SH-SY5Y (cell line): ENCODE data around the gene WIF1.

Source experiments
- GATA2 ChIP-seq: IDR thresholded peaks from 2 replicates; pipeline ENCODE4 v1.6.1; 2011; ENCODE audit warnings: mild to moderate bottlenecking, low read depth, low read length
- GATA3 ChIP-seq: IDR thresholded peaks from 2 replicates; pipeline ENCODE4 v1.6.1; 2011; ENCODE audit warnings: low read depth, mild to moderate bottlenecking, low read length, moderate library complexity

DNA sequence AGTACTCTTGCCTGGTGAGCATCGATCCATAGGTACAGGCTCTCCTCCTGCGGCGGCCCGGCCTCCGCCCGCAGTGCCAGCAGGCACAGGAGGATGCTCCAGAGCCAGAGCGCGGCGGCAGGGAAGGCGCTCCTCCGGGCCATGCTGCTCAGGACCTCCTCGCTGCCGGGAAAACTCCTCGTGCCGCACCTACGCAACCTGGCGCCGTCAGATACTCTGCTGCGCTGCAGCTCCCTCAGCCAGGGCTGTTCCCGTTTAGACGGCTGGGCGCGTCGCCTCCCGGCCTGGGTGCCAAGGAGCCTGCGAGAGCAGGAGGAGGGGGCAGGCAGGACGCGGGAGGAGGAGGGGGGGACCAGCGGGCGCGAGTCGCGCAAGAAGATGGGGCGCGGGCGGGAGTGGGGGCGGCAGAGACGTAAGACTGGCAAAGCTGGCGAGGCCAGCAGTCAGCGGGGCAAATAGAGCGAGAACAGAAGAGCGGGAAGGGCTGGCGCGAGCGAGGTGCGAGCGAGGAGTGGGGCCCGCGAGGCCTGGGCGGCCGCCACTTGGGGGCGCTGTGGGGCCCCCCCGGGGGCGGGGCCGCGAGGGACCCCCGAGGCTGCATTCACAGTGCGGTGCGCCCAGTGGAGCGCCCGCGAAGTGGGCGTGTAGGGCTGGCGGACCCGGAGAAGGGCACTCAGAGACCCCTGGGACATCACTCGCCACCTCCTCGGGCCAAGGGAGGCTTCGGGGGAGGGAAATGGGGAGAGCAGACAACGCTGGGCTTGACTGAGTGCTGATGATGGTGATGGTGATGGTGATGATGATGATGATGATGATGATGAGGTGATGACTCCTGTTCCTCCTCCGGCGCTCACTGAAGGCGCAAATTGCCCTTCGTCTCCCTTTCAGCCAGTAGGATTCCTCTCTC is at the start of gene WIF1:
- TF ChIP-seq GATA3 (no peak), GATA2 (no peak)
